ENCODE results near the gene PRR15L.

PRR15L gene

GRCh38 chr17:47959825-47960655 is 2.4 kb upstream of the PRR15L start:
- DNase-seq: no peak

- DNase-seq: no peak
Observed at GRCh38 chr17:47956791-47957590, 692 bp downstream of the PRR15L start.

- DNase-seq: no peak
Observed at GRCh38 chr17:47955497-47956461, 1.9 kb downstream of the PRR15L start.

- DNase-seq: no peak
Observed at GRCh38 chr17:47953909-47954308, 3.8 kb downstream of the PRR15L start.

GRCh38 chr17:47952171-47953021 is 5.3 kb downstream of the PRR15L start:
- no peak for DNase-seq

- no peak for DNase-seq
Observed at GRCh38 chr17:47950448-47950847, 7.2 kb downstream of the PRR15L start.

- DNase-seq: no peak
Observed at GRCh38 chr17:47949946-47950345, 7.7 kb downstream of the PRR15L start.

- DNase-seq: peak; percentile 82
Observed at GRCh38 chr17:47949197-47949759, 8.4 kb downstream of the PRR15L start.

- no peak for DNase-seq
Observed at GRCh38 chr17:47948706-47949196, 8.9 kb downstream of the PRR15L start.

GRCh38 chr17:47946929-47947397 is 10.7 kb downstream of the PRR15L start:
- DNase-seq: peak; percentile 69

GRCh38 chr17:47946516-47946915 is 11.2 kb downstream of the PRR15L start:
- no peak for DNase-seq

- DNase-seq: no peak
Observed at GRCh38 chr17:47945529-47946508, 11.9 kb downstream of the PRR15L start.

GRCh38 chr17:47945080-47945479 is 12.6 kb downstream of the PRR15L start:
- DNase-seq: no peak

- DNase-seq: no peak
Observed at GRCh38 chr17:47942568-47942967, 15.1 kb downstream of the PRR15L start.

GRCh38 chr17:47942096-47942510 is 15.6 kb downstream of the PRR15L start:
- no peak for DNase-seq

- peak; percentile 97 for DNase-seq
Observed at GRCh38 chr17:47941246-47942095, 16.2 kb downstream of the PRR15L start, which contains the start of gene PNPO. TSS of gene PNPO (plus strand) at chr17:47941571. CDS start at chr17:47941676, 105 bp downstream.

- DNase-seq: no peak
Observed at GRCh38 chr17:47937941-47938340, 19.7 kb downstream of the PRR15L start.

- peak; percentile 75 for DNase-seq
Observed at GRCh38 chr17:47935961-47936360, 21.7 kb downstream of the PRR15L start.
